Large intestine (tissue), 3 donors: Measurements from ENCODE around the gene ZNF687. TPM values are rescaled to one million over a fixed set of nuclear protein-coding genes. Genes with fewer than 3 reads are reported as not detected.

Experiments used
- DNase-seq, 2 donors: peaks; one replicate each; pipeline versions ENCODE4 v3.0.0 to v3.0.0-alpha.2; 2013
- H3K27ac ChIP-seq: one replicate; pipeline ENCODE4 v1.5.1; 2013; ENCODE audit warnings: low read length
- H3K27me3 ChIP-seq: 2 replicates; pipeline ENCODE4 v1.6.1; 2013; ENCODE audit warnings: low read length; ENCODE audit not compliant: control insufficient read depth, insufficient read depth
- H3K36me3 ChIP-seq: 2 replicates; pipeline ENCODE4 v1.6.1; 2013; ENCODE audit warnings: low read length; ENCODE audit not compliant: control insufficient read depth, insufficient read depth
- H3K4me1 ChIP-seq: one replicate; pipeline ENCODE4 v1.6.1; 2013; ENCODE audit warnings: low read length; ENCODE audit not compliant: control insufficient read depth, insufficient read depth
- H3K4me3 ChIP-seq: one replicate; pipeline ENCODE4 v1.5.1; 2013; ENCODE audit warnings: low read length
- H3K9me3 ChIP-seq: one replicate; pipeline ENCODE4 v1.6.1; 2013; ENCODE audit warnings: mild to moderate bottlenecking, low read depth, low read length, moderate library complexity; ENCODE audit not compliant: control insufficient read depth
- WGBS: methylation state at CpG from one replicate; pipeline ENCODE4 v1.1.5; 2013; ENCODE audit warnings: low lambda C conversion rate; ENCODE audit not compliant: insufficient coverage; 5-methylcytosine and 5-hydroxymethylcytosine counted together
- polyA plus RNA-seq: library from polyadenylated mRNA; unstranded; fragments of 120-200 nt; gene quantifications from one replicate; pipeline ENCODE4 v1.2.1, GENCODE V29; 2013

Gene ZNF687
- polyA plus RNA-seq, 1 donor, result 21.3 TPM

- Histone ChIP-seq H3K4me3 (no peak overlapping the region), H3K27me3 (no peaks in the 10 kb centered on the region), H3K4me1 (no peaks in the 10 kb centered on the region), H3K36me3 (peaks cover 88% of the 10 kb centered on the region), H3K27ac (no peak overlapping the region), H3K9me3 (no peaks in the 10 kb centered on the region)
- WGBS, result no CpG with 5 or more reads among the region's 18 CpGs
- no peak for DNase-seq
These were observed 7.2 kb downstream of the ZNF687 start for GRCh38 chr1:151289080-151289935.

DNA sequence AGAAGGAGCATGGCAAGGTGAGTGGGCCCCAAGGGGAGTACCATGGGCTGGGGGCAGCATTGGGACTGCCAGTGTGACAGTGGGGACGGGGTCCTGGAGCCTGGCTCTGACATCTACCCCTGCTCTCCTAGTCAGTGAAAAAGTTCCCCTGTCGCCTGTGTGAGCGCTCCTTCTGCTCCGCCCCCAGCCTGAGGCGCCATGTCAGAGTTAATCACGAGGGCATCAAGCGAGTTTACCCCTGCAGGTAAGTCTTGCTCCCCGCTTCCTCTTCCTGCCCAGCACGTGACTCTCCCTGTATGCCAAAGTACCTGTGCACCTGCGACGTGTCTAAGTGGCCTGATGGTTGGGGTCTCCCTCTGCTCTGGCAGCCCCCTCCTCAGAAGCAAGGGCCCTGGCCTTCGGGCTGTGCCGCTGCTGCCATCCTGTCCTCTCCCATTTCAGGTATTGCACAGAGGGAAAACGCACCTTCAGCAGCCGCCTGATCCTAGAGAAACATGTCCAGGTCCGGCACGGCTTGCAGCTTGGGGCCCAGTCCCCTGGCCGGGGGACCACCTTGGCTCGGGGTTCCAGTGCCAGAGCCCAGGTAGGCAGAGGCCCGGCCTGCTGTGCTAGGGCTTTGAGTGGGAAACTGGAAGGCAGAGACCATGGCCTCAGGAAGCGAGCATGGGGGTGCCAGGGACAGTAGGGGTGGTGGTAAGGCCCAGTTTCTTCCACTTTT, 8.1 kb downstream of the ZNF687 start:
- Histone ChIP-seq H3K27ac (no peak overlapping the region), H3K9me3 (no peaks in the 10 kb centered on the region), H3K4me3 (no peak overlapping the region), H3K4me1 (no peaks in the 10 kb centered on the region), H3K36me3 (peaks cover 91% of the 10 kb centered on the region), H3K27me3 (no peaks in the 10 kb centered on the region)
- no CpG with 5 or more reads among the region's 21 CpGs for WGBS
- no peak for DNase-seq

- DNase-seq, result no peak
- H3K9me3 ChIP-seq, result no peaks in the 10 kb centered on the region
- no peaks in the 10 kb centered on the region for H3K27me3 ChIP-seq
- H3K27ac ChIP-seq, result no peak overlapping the region
- WGBS, result no CpG with 5 or more reads among the region's 19 CpGs
- H3K4me1 ChIP-seq, result no peaks in the 10 kb centered on the region
- H3K36me3 ChIP-seq, result peaks cover 95% of the 10 kb centered on the region
- H3K4me3 ChIP-seq, result no peak overlapping the region
These were observed 8.7 kb downstream of the ZNF687 start for GRCh38 chr1:151290709-151291303.

DNA sequence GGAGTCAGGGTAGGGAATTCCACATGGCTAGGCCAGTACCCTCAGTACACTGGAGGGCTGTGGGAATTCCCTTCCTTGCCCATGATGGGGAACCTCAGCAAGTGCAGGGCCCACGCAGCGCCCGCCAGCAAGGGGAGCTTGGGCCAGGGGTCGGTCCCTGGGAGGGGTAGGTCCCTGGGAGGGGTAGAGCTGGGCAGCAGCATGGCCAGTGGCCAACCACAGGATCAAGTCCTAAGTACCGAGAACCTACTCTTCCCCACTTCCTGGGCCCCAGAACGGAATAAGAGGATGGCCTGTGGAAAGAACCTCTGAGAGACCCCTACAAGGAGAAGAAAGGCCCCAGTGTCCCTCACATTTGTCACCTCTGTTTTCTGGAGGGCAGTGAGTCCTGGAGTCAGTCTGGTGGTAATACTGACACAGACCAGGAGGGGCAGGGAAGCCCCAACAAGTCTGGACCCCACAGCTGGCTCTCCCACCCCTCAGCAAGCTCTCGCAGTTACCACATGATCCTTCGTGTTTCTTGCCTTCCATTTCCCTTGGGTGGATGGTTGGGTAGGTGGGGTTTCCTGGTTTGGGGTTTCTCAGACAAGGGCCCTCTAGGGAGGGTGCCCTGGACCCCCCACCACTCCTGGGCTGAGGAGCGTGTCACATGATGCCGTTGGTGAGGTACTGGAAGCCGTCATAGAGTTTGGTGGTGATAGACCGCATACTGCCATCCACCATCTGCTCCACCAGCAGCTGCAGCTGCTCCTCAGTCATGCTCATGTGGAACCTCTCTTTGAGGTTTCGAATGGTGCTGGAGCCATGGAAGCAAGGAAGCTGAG, 10.3 kb downstream of the ZNF687 start:
- H3K27me3 ChIP-seq, result no peaks in the 10 kb centered on the region
- no peak for DNase-seq

GRCh38 chr1:151293093-151293492, 11.0 kb downstream of the ZNF687 start:
- Histone ChIP-seq H3K4me3 (no peak overlapping the region), H3K36me3 (peaks cover 90% of the 10 kb centered on the region), H3K27ac (no peak overlapping the region), H3K27me3 (no peaks in the 10 kb centered on the region), H3K9me3 (no peaks in the 10 kb centered on the region), H3K4me1 (no peaks in the 10 kb centered on the region)
- no peak for DNase-seq
- no CpG with 5 or more reads among the region's 6 CpGs for WGBS

More for the DNA sequence above, 10.3 kb downstream of the ZNF687 start:
- H3K9me3 ChIP-seq, result no peaks in the 10 kb centered on the region
- H3K4me1 ChIP-seq, result no peaks in the 10 kb centered on the region
- no CpG with 5 or more reads among the region's 13 CpGs for WGBS
- H3K27ac ChIP-seq, result no peak overlapping the region
- no peak overlapping the region for H3K4me3 ChIP-seq
- H3K36me3 ChIP-seq, result peaks cover 90% of the 10 kb centered on the region

DNA sequence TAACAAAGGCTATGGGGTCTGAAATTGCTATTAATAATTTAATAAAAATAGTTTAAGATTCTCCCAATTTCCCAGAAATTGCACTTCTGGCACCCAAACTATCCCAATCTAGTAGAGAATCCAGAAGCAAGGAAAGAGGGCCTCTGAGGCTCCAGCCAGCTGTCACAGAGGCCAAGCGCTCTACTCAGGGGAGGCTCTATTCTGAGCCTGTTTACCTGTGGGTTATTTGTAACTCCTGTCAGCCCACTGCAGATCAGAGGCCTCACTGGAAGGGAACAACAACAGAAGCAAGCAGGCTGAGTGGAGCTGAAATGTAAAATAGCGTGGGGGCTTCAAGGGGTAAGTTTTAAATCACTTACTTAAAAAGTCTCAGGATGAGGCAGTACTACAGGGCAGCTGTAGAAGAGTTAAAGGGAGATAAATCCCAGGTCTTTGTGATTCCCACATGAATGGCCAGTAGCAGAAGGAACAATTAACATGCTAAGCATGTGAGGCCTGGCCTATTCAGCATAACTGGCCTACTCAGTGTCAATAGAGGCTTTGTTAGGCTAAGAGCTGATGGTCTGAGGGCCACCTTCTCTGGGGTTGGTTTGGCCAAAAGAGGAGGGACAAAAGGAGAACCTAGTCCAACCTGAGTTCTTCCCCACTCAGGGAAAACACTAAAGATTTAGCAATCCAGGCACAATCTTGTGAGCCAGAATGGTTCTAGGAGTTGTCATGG, 12.8 kb downstream of the ZNF687 start:
- Histone ChIP-seq H3K4me3 (no peak overlapping the region), H3K4me1 (no peaks in the 10 kb centered on the region), H3K27me3 (no peaks in the 10 kb centered on the region), H3K27ac (no peak overlapping the region), H3K36me3 (peaks cover 90% of the 10 kb centered on the region), H3K9me3 (no peaks in the 10 kb centered on the region)
- no CpG with 5 or more reads among the region's 2 CpGs for WGBS
- no peak for DNase-seq

DNA sequence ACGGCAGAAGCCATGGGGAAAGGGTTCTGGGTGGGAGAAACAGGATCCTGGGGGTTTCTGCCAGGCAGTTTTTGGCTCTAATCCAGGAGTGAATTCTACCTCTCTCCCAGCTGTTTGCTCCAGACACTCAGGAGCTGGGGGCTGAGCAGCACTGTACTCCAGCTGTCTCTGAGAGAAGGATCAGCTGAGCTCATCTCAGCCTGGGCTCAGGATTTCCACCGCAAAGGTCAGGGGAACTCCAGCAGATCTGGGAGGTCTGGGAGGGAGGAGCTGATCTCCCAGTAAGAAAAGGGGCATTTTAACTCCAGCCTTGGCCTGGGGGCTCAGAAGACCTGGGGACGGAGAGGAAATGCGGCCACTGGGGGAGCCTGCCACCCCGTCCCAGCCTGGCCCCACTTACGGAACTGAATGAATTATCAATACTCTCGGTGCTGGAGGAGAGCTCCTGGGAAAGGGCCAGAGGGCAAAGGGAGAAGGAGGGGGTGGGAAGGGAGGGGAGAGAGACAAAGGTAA, 27.8 kb downstream of the ZNF687 start:
- Histone ChIP-seq H3K4me1 (peaks cover 37% of the 10 kb centered on the region), H3K27ac (peak overlapping the region; percentile 34), H3K27me3 (no peaks in the 10 kb centered on the region), H3K36me3 (peaks cover 77% of the 10 kb centered on the region), H3K9me3 (no peaks in the 10 kb centered on the region), H3K4me3 (no peak overlapping the region)
- DNase-seq, result peak in 1 of 2 donors; percentile 63
- WGBS, result no CpG with 5 or more reads among the region's 7 CpGs

DNA sequence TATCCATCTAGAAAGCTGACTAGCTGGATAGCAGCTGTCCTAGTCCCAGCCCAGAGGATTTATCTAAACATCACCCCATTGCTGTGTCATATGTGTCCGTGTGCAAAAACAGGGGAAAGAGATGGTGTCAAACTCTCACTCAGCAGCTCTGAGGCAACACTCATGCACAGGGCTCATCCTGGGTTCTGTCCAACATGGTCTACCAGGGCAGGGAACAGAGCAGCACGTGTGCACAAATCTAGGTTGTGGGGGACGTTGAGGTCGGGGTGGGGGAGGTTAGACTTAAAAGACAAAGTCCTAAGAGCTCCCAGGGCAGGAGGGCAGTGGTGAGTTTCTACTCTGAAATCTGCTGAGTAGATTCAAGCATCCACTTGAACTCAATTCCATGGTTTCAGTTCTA, 28.9 kb downstream of the ZNF687 start:
- H3K27ac ChIP-seq, result peak overlapping the region; percentile 77
- no peaks in the 10 kb centered on the region for H3K9me3 ChIP-seq
- peaks cover 74% of the 10 kb centered on the region for H3K36me3 ChIP-seq
- peaks cover 37% of the 10 kb centered on the region for H3K4me1 ChIP-seq
- H3K4me3 ChIP-seq, result no peak overlapping the region
- no peaks in the 10 kb centered on the region for H3K27me3 ChIP-seq
- no CpG with 5 or more reads among the region's 4 CpGs for WGBS
- DNase-seq, result peak in 1 of 2 donors; percentile 51

- Histone ChIP-seq H3K27ac (peak overlapping the region; percentile 93), H3K36me3 (peaks cover 71% of the 10 kb centered on the region), H3K4me1 (peaks cover 37% of the 10 kb centered on the region), H3K9me3 (no peaks in the 10 kb centered on the region), H3K4me3 (no peak overlapping the region), H3K27me3 (no peaks in the 10 kb centered on the region)
- DNase-seq, result peak; percentile 96 to 98
- WGBS, result no CpG with 5 or more reads among the region's 7 CpGs
These were observed 29.7 kb downstream of the ZNF687 start for GRCh38 chr1:151311589-151312331.
